Psoas muscle (tissue), 8 donors: ENCODE results near the gene CHST11. TPM values are rescaled to one million over a fixed set of nuclear protein-coding genes. Genes with fewer than 3 reads are reported as not detected.

Experiments
- ATAC-seq, 4 donors: fragments of 200-7000 bp; cut with Tn5 transposase; one replicate each; pipeline ENCODE4 v1.9.1; 2020; ENCODE audit warnings: moderate library complexity in 3 of 4, mild to moderate bottlenecking in 2 of 4
- DNase-seq, 2 donors: peaks; one replicate each; pipeline ENCODE4 v3.0.0-alpha.2; 2020
- H3K27ac ChIP-seq: fragments of 200-600 bp; one replicate; pipeline ENCODE4 v1.8.0; 2022
- H3K27me3 ChIP-seq, 3 donors: fragments of 200-600 bp in 1 of 3; one replicate each; pipeline versions ENCODE4 v1.6.1 to v1.8.0; 2013 to 2022; ENCODE audit warnings: low read length in 2 of 3, mild to moderate bottlenecking in 2 of 3, moderate library complexity in 1 of 3; ENCODE audit not compliant: insufficient read depth in 3 of 3
- H3K36me3 ChIP-seq, 2 donors: fragments of 200-600 bp in 1 of 2; one replicate each; pipeline versions ENCODE4 v1.6.1 to v1.8.0; 2013 to 2022; ENCODE audit warnings: low read depth in 1 of 2, mild to moderate bottlenecking in 1 of 2, moderate library complexity in 1 of 2; ENCODE audit not compliant: insufficient read depth in 1 of 2
- H3K4me1 ChIP-seq: fragments of 200-600 bp; one replicate; pipeline ENCODE4 v1.8.0; 2022
- H3K4me3 ChIP-seq: fragments of 200-600 bp; one replicate; pipeline ENCODE4 v1.8.0; 2022; ENCODE audit warnings: mild to moderate bottlenecking
- H3K9me3 ChIP-seq: fragments of 200-600 bp; one replicate; pipeline ENCODE4 v1.8.0; 2022
- CTCF ChIP-seq: fragments of 200-600 bp; IDR thresholded peaks from one replicate; pipeline ENCODE4 v1.8.0; 2022; ENCODE audit warnings: antibody characterized with exemption
- WGBS, 3 donors: extraction: QIAGEN DNeasy Blood & Tissue Kit; methylation state at CpG; one replicate each; pipeline versions ENCODE4 v1.1.6 to v1.1.7; 2013; 5-methylcytosine and 5-hydroxymethylcytosine counted together
- intact Hi-C, 2 donors: fragments of 100-400 bp; cut with DNase I; formaldehyde crosslinking; loops; one replicate each; pipeline versions ENCODE4 v1.11.0 to v1.14.2; 2022
- polyA plus RNA-seq, 3 donors: library from polyadenylated mRNA; stranded (reverse); fragments of 200-250 nt; gene quantifications; one replicate each; pipeline ENCODE4 v1.2.3, GENCODE V29; 2013
- total RNA-seq, 4 donors: library from RNA; stranded (reverse); fragmentation: NEBNext Ultra II Directional in 2 of 4; extraction: Animal tissue kit (Norgen Biotek cat#: 25700) in 2 of 4; gene quantifications; one replicate each; pipeline versions ENCODE4 v1.2.1 to v1.2.4, GENCODE V29; 2021 to 2023
- donor health status: healthy with polysubstance abuse.
- donor health status: DM: no; HTN: no; CAD: no; lungs with moderate emphysema.
- donor health status: Bipolar disorder and iron deficiency.
- donor health status: healthy.
- donor health status: DM: yes; HTN: yes; CAD: no.
- donor health status: DM: no; HTN: no; CAD: no.
- donor health status: DM: no; HTN: no; CAD: no.
- donor health status: DM: yes; HTN: yes; CAD: no.

Gene CHST11
- total and polyA plus RNA-seq, 7 donors, result 0.52 to 1.6 (median 1.0) TPM

GRCh38 chr12:104793968-104794367 lies 337.2 kb downstream of the CHST11 start:
- no peak for TF ChIP-seq CTCF
- Histone ChIP-seq H3K27ac (no peak overlapping the region), H3K9me3 (no peaks in the 10 kb centered on the region), H3K27me3 (no peaks in the 10 kb centered on the region), H3K36me3 (no peaks in the 10 kb centered on the region), H3K4me1 (peaks cover 7% of the 10 kb centered on the region), H3K4me3 (no peak overlapping the region)
- intact Hi-C loops, result no loop called here
- DNase-seq (no peak), ATAC-seq (no peak)
- WGBS, 3 donors, result 97 to 99% (median 97%) methylated on average over 1 of the region's 1 CpG

GRCh38 chr12:104796475-104796862 lies 339.7 kb downstream of the CHST11 start:
- no peak for TF ChIP-seq CTCF
- Histone ChIP-seq H3K27me3 (no peaks in the 10 kb centered on the region), H3K4me3 (no peak overlapping the region), H3K4me1 (peaks cover 7% of the 10 kb centered on the region), H3K27ac (no peak overlapping the region), H3K9me3 (no peaks in the 10 kb centered on the region), H3K36me3 (no peaks in the 10 kb centered on the region)
- DNase-seq (no peak), ATAC-seq (no peak)
- intact Hi-C loops, result no loop called here

- intact Hi-C loops, result no loop called here
- H3K9me3 ChIP-seq, result no peaks in the 10 kb centered on the region
- no peak for TF ChIP-seq CTCF
- no peaks in the 10 kb centered on the region for H3K36me3 ChIP-seq
- H3K4me1 ChIP-seq, result no peaks in the 10 kb centered on the region
- no peak overlapping the region for H3K27ac ChIP-seq
- no peaks in the 10 kb centered on the region for H3K27me3 ChIP-seq
- no peak overlapping the region for H3K4me3 ChIP-seq
- DNase-seq, result no peak
- ATAC-seq, result no peak
- 94 to 100% (median 95%) methylated on average over 1 of the region's 1 CpG for WGBS, 3 donors
These were observed 342.7 kb downstream of the CHST11 start for GRCh38 chr12:104799458-104799857.

GRCh38 chr12:104801005-104801404 lies 344.3 kb downstream of the CHST11 start:
- intact Hi-C loops, result no loop called here
- H3K27me3 ChIP-seq, result no peaks in the 10 kb centered on the region
- DNase-seq, result no peak
- ATAC-seq, result no peak
- no peak for TF ChIP-seq CTCF
- H3K27ac ChIP-seq, result no peak overlapping the region
- H3K9me3 ChIP-seq, result no peaks in the 10 kb centered on the region
- 55 to 69% (median 64%) methylated on average over 4 of the region's 4 CpGs for WGBS, 3 donors
- H3K36me3 ChIP-seq, result no peaks in the 10 kb centered on the region
- H3K4me1 ChIP-seq, result no peaks in the 10 kb centered on the region
- H3K4me3 ChIP-seq, result no peak overlapping the region

GRCh38 chr12:104801427-104801826 lies 344.7 kb downstream of the CHST11 start:
- ATAC-seq (no peak), DNase-seq (no peak)
- intact Hi-C loops, result no loop called here
- Histone ChIP-seq H3K27ac (no peak overlapping the region), H3K4me3 (no peak overlapping the region), H3K4me1 (no peaks in the 10 kb centered on the region), H3K36me3 (no peaks in the 10 kb centered on the region), H3K27me3 (no peaks in the 10 kb centered on the region), H3K9me3 (no peaks in the 10 kb centered on the region)
- TF ChIP-seq CTCF, result no peak
